ENCODE results near the gene RAB7A. TPM values are rescaled to one million over a fixed set of nuclear protein-coding genes. Genes with fewer than 3 reads are reported as not detected.

The RAB7A gene
- polyA plus RNA-seq, 1 donor from 2014 or later = 42.4 TPM

GRCh38 chr3:128835096-128835495, 109.1 kb downstream of the RAB7A start:
- H3K4me3 ChIP-seq (ENCODE audit: low read length) = no peak overlapping the region
- H4K20me1 ChIP-seq (ENCODE audit: insufficient read depth) = no peaks in the 10 kb centered on the region
- H3K27ac ChIP-seq (ENCODE audit: low read length) = no peak overlapping the region
- H3K9me2 ChIP-seq (ENCODE audit: insufficient read depth, low read length) = no peaks in the 10 kb centered on the region
- H3K36me3 ChIP-seq (ENCODE audit: insufficient read depth, low read length) = no peaks in the 10 kb centered on the region
- no peaks in the 10 kb centered on the region for H3K79me2 ChIP-seq (replicated peaks; ENCODE audit: insufficient read depth, low read length)
- no peaks in the 10 kb centered on the region for H3K9me3 ChIP-seq (ENCODE audit: low read length)
- TF ChIP-seq SMC3 (conservative IDR thresholded peaks at IDR 0.05; ENCODE audit: poor library complexity) (no peak), CTCF (IDR thresholded peaks at IDR 0.05; ENCODE audit: poor library complexity, severe bottlenecking) (no peak), RAD21 (conservative IDR thresholded peaks at IDR 0.05) (no peak), REST (IDR thresholded peaks at IDR 0.05; ENCODE audit: borderline replicate concordance) (no peak)
- H3F3A ChIP-seq (ENCODE audit: insufficient read depth, low read length, poor library complexity, severe bottlenecking) = no peaks in the 10 kb centered on the region
- H3K27me3 ChIP-seq (ENCODE audit: insufficient read depth, low read depth, low read length) = no peaks in the 10 kb centered on the region
- no peak overlapping the region for H3K4me2 ChIP-seq (ENCODE audit: low read length)
- H2AFZ ChIP-seq (ENCODE audit: low read depth, low read length) = no peak overlapping the region
- no peak overlapping the region for H3K9ac ChIP-seq (ENCODE audit: low read length)

- no peaks in the 10 kb centered on the region for H3K9me3 ChIP-seq (ENCODE audit: low read length)
- H2AFZ ChIP-seq (ENCODE audit: low read depth, low read length) = no peak overlapping the region
- H3K4me2 ChIP-seq (ENCODE audit: low read length) = no peak overlapping the region
- H3K9ac ChIP-seq (ENCODE audit: low read length) = no peak overlapping the region
- no peaks in the 10 kb centered on the region for H3K79me2 ChIP-seq (replicated peaks; ENCODE audit: insufficient read depth, low read length)
- H3K4me3 ChIP-seq (ENCODE audit: low read length) = no peak overlapping the region
- H4K20me1 ChIP-seq (ENCODE audit: insufficient read depth) = no peaks in the 10 kb centered on the region
- no peaks in the 10 kb centered on the region for H3K27me3 ChIP-seq (ENCODE audit: insufficient read depth, low read depth, low read length)
- no peaks in the 10 kb centered on the region for H3F3A ChIP-seq (ENCODE audit: insufficient read depth, low read length, poor library complexity, severe bottlenecking)
- TF ChIP-seq RAD21 (conservative IDR thresholded peaks at IDR 0.05) = no peak
- TF ChIP-seq SMC3 (conservative IDR thresholded peaks at IDR 0.05; ENCODE audit: poor library complexity) = no peak
- TF ChIP-seq REST (IDR thresholded peaks at IDR 0.05; ENCODE audit: borderline replicate concordance) = no peak
- TF ChIP-seq TAF1 (IDR thresholded peaks at IDR 0.05; ENCODE audit: low read depth) = no peak
- no peak overlapping the region for H3K27ac ChIP-seq (ENCODE audit: low read length)
- no peaks in the 10 kb centered on the region for H3K9me2 ChIP-seq (ENCODE audit: insufficient read depth, low read length)
- H3K36me3 ChIP-seq (ENCODE audit: insufficient read depth, low read length) = no peaks in the 10 kb centered on the region
Measured at GRCh38 chr3:128841926-128842920, 116.2 kb downstream of the RAB7A start.

Data from neural cell (in vitro differentiated cells).